ENCODE data around the gene HARBI1. TPM values are rescaled to one million over a fixed set of nuclear protein-coding genes. Genes with fewer than 3 reads are reported as not detected.
A peak's percentile ranks its signal among the peaks of the same experiment; 100 is the strongest.

Gene HARBI1
- total RNA-seq, 1 experiment from 2014 or later, result 6.3 TPM

DNA sequence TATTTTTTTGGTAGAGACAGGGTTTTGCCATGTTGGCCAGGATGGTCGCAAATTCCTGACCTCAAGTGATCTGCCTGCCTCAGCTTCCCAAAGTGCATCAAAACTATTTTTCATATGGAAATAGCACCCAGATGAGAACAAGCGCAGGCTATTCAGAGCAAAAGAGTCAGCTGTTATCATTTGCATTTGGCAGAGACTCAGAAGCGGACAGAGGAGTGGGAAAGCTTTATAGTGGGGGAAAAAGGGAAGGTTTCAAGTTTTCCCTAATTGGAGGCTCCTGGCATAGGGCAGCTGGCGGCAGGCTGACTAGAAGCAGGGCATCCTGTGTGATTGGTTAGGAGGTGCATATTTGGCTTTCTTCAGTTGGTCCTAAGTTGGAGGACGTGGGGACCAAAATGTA is 20.5 kb upstream of the HARBI1 start:
- Histone ChIP-seq H3K9ac (ENCODE audit: extremely low read depth, insufficient read length, low read length) (no peak overlapping the region), H3K23ac (ENCODE audit: insufficient read length, low read depth, low read length) (no peak overlapping the region), H2BK120ac (ENCODE audit: low read depth, low read length, poor library complexity, severe bottlenecking) (no peak overlapping the region), H3K14ac (ENCODE audit: insufficient read depth, low read length) (no peak overlapping the region), H4K20me1 (ENCODE audit: control insufficient read depth, insufficient read depth, insufficient read length) (no peaks in the 10 kb centered on the region), H2AK5ac (ENCODE audit: insufficient read length, low read length) (no peak overlapping the region), H3K79me2 (ENCODE audit: insufficient read depth, low read length) (no peaks in the 10 kb centered on the region), H2BK5ac (ENCODE audit: insufficient read length, low read length) (no peak overlapping the region), H3T11ph (ENCODE audit: low read length) (no peak overlapping the region), H4K91ac (ENCODE audit: insufficient read length, low read depth, low read length) (no peak overlapping the region), H2BK20ac (ENCODE audit: low read depth, low read length, poor library complexity, severe bottlenecking) (no peak overlapping the region), H3K4me1 (ENCODE audit: insufficient read depth, low read length) (no peaks in the 10 kb centered on the region), H2AFZ (ENCODE audit: low read length) (no peak overlapping the region), H3K56ac (ENCODE audit: insufficient read length, low read depth, low read length) (no peak overlapping the region), H3K27me3 (ENCODE audit: insufficient read depth, low read length) (no peaks in the 10 kb centered on the region), H2BK15ac (ENCODE audit: low read depth, low read length) (no peak overlapping the region), H4K8ac (replicated peaks; ENCODE audit: insufficient read length, low read depth, low read length) (no peak overlapping the region), H3K23me2 (ENCODE audit: insufficient read length, low read depth, low read length, poor library complexity, severe bottlenecking) (no peaks in the 10 kb centered on the region), H4K5ac (ENCODE audit: insufficient read length, low read depth, low read length) (no peak overlapping the region), H2BK12ac (ENCODE audit: insufficient read length, low read depth, low read length) (no peak overlapping the region), H3K9me3 (ENCODE audit: control insufficient read depth, low read depth, low read length) (no peaks in the 10 kb centered on the region), H3K4ac (ENCODE audit: low read depth, low read length) (no peak overlapping the region), H3K18ac (ENCODE audit: insufficient read length, low read depth, low read length) (no peak overlapping the region), H3K27ac (ENCODE audit: insufficient read length, low read depth, low read length) (no peak overlapping the region), H3K79me1 (ENCODE audit: insufficient read depth, low read depth, low read length, poor library complexity, severe bottlenecking) (no peaks in the 10 kb centered on the region), H3K4me2 (ENCODE audit: insufficient read depth, insufficient read length, low read length) (no peak overlapping the region)
- Mint-ChIP-seq H3K36me3 (ENCODE audit: insufficient read depth in 1 of 3, low read depth in 3 of 3) (peaks cover 8 to 22% (median 15%) of the 10 kb centered on the region in 3 experiments), H3K9me3 (no peaks in the 10 kb centered on the region), H3K4me3 (no peak overlapping the region), H3K4me1 (no peaks in the 10 kb centered on the region), H3K27ac (peak overlapping the region in 1 of 3 experiments; percentile 70; a peak in 1 of 7 replicates), H3K27me3 (ENCODE audit: low read depth) (no peaks in the 10 kb centered on the region)
- DNase-seq, result no peak
- TF ChIP-seq, protein P1, sequence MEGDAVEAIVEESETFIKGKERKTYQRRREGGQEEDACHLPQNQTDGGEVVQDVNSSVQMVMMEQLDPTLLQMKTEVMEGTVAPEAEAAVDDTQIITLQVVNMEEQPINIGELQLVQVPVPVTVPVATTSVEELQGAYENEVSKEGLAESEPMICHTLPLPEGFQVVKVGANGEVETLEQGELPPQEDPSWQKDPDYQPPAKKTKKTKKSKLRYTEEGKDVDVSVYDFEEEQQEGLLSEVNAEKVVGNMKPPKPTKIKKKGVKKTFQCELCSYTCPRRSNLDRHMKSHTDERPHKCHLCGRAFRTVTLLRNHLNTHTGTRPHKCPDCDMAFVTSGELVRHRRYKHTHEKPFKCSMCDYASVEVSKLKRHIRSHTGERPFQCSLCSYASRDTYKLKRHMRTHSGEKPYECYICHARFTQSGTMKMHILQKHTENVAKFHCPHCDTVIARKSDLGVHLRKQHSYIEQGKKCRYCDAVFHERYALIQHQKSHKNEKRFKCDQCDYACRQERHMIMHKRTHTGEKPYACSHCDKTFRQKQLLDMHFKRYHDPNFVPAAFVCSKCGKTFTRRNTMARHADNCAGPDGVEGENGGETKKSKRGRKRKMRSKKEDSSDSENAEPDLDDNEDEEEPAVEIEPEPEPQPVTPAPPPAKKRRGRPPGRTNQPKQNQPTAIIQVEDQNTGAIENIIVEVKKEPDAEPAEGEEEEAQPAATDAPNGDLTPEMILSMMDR (conservative IDR thresholded peaks at IDR 0.05), result no peak
- WGBS (ENCODE audit: extremely low coverage, insufficient read length, low lambda C conversion rate), result no CpG with 5 or more reads among the region's 5 CpGs
